GM20431 (cell line): ENCODE results near the gene RGS11.

Experiments
- in situ Hi-C: fragments of 300-500 bp; cut with MseI, MboI; formaldehyde crosslinking; loops from one replicate; pipeline ENCODE4 v1.15.0; 2020; ENCODE audit warnings: low sequenced_read_pairs; ENCODE audit not compliant: unreplicated experiment

RGS11 gene

GRCh38 chr16:297832-298231, 22.1 kb upstream of the RGS11 start:
- in situ Hi-C loops, result no loop called here

GRCh38 chr16:296806-297510, 21.2 kb upstream of the RGS11 start:
- in situ Hi-C loops, result no loop called here

- in situ Hi-C loops, result no loop called here
These were observed 20.5 kb upstream of the RGS11 start for GRCh38 chr16:296276-296675.

DNA sequence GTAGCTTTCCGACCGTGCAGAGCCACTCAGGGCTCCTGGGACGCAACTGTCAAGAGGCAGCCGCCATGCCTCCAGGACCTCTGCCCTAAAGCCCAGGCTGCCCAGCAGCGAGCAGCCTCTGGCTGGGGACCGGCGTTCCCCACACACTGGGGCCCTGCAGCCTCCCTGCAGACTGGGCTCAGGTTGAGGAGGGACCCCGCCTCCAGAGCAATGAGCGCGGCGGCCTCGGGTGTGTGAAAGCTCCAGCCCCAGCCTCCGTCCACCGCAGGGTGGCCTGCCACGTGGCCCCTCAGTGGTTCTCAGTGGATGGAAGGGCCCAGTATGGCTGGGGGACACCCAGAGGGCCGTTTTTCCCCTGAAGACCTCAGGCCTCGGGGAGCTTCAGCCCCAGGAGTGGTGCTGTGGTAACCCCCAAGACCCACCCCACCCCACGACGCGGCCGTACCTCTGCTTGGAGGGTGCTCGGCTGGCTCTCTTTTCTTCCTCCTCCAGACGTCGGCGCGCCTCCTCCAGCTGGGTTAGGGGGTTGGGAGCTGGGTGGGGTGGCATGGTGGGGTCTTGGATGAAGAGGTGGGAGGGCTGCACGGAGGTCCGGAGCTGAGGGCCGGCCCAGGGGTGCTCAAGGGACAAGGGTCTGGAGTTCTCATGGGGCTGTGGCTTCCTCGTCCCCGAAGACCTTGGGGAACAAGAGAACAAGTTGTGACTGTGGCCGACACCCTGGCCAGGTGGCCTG, 17.5 kb upstream of the RGS11 start:
- in situ Hi-C loops, result no loop called here

DNA sequence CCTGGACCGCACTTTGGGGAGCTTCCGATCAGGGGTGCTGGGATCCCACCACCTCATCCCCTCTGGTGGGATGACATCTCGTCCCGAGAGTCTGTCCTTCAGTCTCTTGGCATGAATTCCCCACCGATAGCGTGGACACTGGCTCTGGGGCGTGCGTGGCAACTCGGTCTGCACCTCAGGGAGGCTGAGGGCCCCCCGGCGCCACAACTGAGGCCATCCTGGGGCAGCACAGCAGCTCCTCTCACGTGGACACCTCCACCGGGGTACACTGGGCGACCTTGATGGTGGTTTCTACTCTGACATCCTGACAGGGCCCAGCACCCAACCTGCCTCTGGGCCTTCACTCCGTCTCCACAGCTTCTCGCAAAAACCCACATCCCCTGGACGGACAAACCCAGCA, 15.8 kb upstream of the RGS11 start:
- in situ Hi-C loops, result no loop called here

- in situ Hi-C loops, result no loop called here
These were observed 15.1 kb upstream of the RGS11 start for GRCh38 chr16:290681-291405.

DNA sequence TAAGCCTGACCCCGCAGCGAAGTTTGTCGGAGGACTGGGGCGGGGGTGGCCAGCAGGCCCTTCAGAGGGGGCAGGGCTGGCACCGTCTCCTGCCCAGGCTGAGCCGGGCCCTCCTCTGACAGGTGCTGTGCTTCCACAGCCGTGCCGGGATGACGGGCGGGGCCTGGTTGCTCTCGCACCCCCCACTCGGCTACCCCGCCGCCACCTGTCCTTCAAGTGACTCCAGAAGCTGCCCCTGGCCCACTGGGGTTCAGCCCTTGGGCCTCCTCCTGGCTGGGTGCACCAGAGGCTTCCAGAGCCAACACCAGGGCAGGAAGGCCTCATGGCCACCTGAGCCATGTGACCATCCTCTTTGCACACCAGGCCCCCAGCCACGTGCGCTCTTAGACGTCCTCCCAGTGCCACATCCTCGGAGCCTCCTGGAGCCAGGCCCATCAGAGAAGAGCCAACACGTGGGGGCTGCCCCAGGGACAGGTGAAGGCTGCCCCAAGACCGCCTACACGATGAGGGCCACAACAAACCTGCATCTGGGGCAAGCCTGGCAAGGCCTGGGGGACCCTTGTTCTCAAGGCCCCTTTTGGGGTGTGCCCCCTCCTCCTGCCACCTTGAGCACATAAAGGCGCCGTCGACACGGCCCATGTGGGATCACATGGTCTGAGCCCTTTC, 14.4 kb upstream of the RGS11 start:
- in situ Hi-C loops, result no loop called here

GRCh38 chr16:289395-289997, 13.8 kb upstream of the RGS11 start:
- in situ Hi-C loops, result no loop called here

- in situ Hi-C loops, result no loop called here
These were observed 12.5 kb upstream of the RGS11 start for GRCh38 chr16:287981-288920.

DNA sequence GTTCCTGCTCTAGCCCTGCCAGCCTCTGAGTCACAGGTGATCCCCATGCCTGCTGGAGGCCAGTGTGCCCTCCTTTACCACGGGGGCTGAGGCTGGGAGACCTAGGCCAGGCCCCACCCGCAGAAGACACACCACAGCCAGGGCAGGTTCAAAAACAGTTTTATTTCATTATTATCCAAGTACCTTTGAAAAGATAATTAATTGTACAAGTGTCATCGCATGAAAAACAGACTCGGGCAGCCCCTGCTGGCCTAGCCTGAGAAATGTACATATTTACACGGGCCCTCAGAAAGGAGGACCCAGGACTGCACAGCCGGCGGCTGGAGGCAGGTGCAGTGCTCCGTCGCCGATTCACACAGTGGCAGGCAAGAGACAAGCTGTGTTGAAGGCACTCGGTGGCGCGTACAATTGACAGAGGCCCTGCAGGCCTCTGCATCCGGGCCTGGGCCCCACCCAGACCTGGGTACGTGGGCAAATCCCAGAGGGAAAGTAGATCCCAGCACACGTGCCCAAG, 11.6 kb upstream of the RGS11 start:
- in situ Hi-C loops, result no loop called here

DNA sequence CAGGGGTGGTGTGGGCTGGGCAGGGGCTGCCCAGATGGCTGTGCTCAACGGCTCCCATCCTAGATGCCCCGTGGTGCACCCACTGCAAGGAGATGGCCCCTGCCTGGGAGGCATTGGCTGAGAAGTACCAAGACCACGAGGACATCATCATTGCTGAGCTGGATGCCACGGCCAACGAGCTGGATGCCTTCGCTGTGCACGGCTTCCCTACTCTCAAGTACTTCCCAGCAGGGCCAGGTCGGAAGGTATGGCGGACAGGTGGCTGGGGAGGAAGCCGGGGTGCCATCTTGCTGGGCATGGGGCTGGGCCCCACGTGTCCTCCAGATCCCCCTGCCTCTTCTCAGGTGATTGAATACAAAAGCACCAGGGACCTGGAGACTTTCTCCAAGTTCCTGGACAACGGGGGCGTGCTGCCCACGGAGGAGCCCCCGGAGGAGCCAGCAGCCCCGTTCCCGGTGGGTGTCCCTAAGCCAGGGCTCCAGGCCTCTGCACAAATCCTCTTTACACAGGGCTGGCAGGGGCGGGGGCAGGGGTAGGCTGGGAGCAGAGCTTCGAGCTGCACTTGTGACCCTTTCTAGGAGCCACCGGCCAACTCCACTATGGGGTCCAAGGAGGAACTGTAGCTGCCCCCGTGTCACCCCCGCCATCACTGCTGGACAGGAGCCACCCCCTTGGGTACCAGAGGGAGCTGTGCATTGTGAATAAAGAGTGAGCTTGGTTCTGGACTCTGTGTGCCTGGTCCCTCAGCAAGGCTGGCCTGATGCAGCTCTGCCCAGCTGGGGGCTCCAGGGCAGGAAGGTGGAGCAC, 10.9 kb upstream of the RGS11 start:
- in situ Hi-C loops, result no loop called here

DNA sequence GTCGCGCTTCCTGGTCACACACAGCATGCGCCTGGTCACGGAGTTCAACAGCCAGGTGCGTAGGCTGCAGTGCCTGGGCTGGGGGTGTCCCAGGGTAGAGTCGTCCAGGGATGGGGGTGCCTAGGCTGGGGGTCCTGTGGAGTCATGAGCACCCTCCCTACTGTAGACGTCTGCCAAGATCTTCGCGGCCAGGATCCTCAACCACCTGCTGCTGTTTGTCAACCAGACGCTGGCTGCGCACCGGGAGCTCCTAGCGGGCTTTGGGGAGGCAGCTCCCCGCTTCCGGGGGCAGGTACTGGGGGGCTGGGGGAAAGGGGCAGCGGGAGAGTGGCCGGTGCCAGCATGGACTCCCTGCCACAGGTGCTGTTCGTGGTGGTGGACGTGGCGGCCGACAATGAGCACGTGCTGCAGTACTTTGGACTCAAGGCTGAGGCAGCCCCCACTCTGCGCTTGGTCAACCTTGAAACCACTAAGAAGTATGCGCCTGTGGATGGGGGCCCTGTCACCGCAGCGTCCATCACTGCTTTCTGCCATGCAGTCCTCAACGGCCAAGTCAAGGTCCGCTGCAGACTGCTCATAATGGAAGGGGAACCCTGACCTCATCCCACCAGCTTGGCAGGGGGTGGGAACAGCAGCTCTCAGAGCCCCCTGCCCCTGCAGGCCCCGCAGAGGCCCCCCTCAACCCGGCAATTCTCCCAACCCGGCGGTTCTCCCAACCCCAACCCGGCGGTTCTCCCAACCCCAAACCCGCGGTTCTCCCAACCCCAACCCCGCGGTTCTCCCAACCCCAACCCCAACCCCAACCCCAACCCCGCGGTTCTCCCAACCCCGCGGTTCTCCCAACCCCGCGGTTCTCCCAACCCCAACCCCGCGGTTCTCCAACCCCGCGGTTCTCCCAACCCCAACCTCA, 9.7 kb upstream of the RGS11 start:
- in situ Hi-C loops, result no loop called here

DNA sequence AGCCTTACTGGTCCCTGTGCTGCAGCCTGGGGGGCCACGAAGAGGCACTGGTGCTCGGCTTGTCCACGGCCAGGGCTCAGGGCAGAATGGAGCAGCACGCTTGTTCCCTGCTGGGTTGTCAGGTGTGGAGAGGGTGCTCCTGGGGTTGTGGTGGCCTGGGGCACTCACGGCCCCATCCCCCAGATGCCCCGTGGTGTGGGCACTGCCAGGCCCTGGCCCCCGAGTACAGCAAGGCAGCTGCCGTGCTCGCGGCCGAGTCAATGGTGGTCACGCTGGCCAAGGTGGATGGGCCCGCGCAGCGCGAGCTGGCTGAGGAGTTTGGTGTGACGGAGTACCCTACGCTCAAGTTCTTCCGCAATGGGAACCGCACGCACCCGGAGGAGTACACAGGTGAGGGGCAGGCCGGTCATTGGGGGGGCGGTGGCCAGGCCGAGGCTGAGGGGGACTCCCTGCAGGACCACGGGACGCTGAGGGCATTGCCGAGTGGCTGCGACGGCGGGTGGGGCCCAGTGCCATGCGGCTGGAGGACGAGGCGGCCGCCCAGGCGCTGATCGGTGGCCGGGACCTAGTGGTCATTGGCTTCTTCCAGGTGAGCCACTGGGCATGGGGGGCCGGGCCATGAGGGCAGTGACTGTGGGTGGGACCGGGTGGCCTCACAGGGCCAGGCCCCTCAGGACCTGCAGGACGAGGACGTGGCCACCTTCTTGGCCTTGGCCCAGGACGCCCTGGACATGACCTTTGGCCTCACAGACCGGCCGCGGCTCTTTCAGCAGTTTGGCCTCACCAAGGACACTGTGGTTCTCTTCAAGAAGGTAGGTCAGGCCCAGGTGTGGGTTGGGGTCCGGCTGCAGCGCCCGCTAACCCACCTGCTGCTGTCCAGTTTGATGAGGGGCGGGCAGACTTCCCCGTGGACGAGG, 8.7 kb upstream of the RGS11 start:
- in situ Hi-C loops, result no loop called here

GRCh38 chr16:283033-283805, 7.5 kb upstream of the RGS11 start, which contains the start of gene PDIA2:
TSS of gene PDIA2 (plus strand) at chr16:283164. CDS start at chr16:283170, 6 bp downstream.
- in situ Hi-C loops, result no loop called here

- in situ Hi-C loops, result no loop called here
These were observed 6.7 kb upstream of the RGS11 start for GRCh38 chr16:282491-282890.
